ENCODE data around the gene MEIS1.

Gene MEIS1

DNA sequence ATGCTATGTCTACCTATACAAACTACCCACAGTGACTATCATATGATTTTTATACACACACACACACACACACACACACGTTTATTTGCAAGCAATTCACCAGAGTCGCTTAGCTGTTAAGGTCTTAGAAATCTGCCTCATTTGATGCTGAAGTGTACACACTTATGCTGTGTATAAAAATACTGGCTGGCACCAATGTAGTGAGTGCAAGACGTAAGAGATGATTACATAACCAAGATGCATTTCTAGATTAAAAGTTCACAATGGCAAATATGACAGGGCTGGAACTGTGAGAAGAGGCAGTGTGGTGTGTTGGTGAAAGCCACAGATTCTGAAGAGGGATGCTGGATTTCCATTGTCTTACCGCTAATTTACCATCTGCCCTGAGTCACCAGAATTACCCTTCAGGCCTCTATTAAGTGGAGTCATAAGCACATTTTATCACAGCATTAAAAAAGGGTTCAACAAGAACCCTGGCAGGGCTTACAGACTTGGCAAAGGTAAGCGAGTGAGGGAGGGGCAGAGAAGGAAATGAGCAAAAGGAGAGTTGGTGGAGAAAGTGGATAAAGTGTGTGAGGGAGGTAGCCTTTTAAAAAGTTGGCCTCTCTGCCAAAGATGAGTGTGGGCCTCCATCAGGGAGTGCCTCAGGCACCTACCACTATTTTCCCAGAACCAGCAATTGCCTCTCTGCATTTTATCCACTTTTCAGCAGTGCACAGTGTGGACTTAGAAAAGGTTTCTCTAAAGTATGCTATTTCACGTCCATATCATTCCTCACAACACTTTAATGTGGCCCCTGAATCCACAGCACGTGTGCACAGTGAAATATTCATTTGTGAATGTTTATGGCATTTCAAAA lies 21.5 kb downstream of the MEIS1 start:
- Mint-ChIP-seq H3K27me3 (no peaks in the 10 kb centered on the region), H3K27ac (ENCODE audit: low read depth) (no peak overlapping the region), H3K9me3 (peaks cover 7% of the 10 kb centered on the region), H3K4me3 (no peak overlapping the region), H3K36me3 (ENCODE audit: insufficient read depth) (no peaks in the 10 kb centered on the region), H3K4me1 (no peaks in the 10 kb centered on the region)
- DNase-seq (ENCODE audit: low spot score in 2 of 2) (no peak), ATAC-seq (replicated peaks; ENCODE audit: extremely low read depth, poor library complexity, severe bottlenecking) (no peak)

DNA sequence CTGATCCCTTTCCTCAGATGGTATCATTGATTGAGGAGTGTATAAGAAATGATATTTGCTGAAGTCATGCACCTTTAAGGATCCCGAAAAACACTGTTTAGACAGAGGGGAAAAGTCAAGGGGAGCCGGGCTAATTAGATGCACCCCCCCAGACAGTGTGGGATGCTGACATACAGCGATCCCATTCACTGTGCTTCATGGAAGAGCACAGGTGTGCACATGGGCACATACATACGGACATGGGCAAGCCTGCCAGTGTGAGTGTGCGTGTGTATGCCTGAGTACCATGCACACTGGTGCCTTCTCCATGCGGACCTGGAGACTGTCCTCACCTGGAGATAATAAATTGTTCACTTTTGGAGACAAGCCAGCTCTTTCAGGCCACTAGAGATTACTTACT lies 22.6 kb downstream of the MEIS1 start:
- peaks cover 7% of the 10 kb centered on the region for H3K9me3 Mint-ChIP-seq
- DNase-seq (ENCODE audit: low spot score in 2 of 2) (no peak), ATAC-seq (replicated peaks; ENCODE audit: extremely low read depth, poor library complexity, severe bottlenecking) (no peak)
- H3K4me3 Mint-ChIP-seq, result no peak overlapping the region
- no peaks in the 10 kb centered on the region for H3K27me3 Mint-ChIP-seq
- no peaks in the 10 kb centered on the region for H3K4me1 Mint-ChIP-seq
- no peak overlapping the region for H3K27ac Mint-ChIP-seq (ENCODE audit: low read depth)
- H3K36me3 Mint-ChIP-seq (ENCODE audit: insufficient read depth), result no peaks in the 10 kb centered on the region

- ATAC-seq (replicated peaks; ENCODE audit: extremely low read depth, poor library complexity, severe bottlenecking) (no peak), DNase-seq (ENCODE audit: low spot score in 2 of 2) (no peak)
- Mint-ChIP-seq H3K9me3 (peaks cover 7% of the 10 kb centered on the region), H3K27ac (ENCODE audit: low read depth) (no peak overlapping the region), H3K4me3 (no peak overlapping the region), H3K4me1 (no peaks in the 10 kb centered on the region), H3K27me3 (no peaks in the 10 kb centered on the region), H3K36me3 (ENCODE audit: insufficient read depth) (no peaks in the 10 kb centered on the region)
Observed at GRCh38 chr2:66460031-66460430, 25.1 kb downstream of the MEIS1 start.

DNA sequence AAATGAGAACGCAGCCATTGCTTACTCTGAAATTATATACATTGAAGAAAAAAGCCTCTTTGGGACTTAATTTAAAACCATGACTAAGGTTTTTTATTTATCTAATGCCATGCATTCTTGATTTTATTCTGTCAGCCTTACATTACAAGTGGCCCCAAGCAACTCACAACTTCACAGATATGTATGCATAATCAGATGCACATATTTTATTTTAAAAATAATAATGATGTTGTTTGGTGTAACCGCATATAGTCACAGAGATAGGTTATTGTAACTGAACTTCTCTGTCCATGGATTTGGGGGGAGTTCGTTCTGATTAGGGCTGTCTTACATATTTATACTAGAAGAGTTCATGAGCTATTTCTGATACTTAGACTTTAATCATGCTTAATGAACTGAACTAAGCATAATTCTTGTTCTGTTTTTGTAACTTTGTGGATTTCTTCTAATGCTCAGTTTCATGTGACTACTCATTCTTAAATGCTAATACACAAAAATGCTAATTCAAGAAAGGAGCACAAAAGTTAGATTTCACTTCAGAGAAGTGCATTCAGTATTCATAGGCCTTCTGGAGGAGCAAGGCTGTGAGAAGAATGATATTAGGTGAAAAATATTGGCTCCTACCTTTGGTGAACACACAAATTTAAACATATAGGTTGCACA lies 26.2 kb downstream of the MEIS1 start:
- H3K4me3 Mint-ChIP-seq, result no peak overlapping the region
- no peak for ATAC-seq (replicated peaks; ENCODE audit: extremely low read depth, poor library complexity, severe bottlenecking)
- no peaks in the 10 kb centered on the region for H3K36me3 Mint-ChIP-seq (ENCODE audit: insufficient read depth)
- H3K27ac Mint-ChIP-seq (ENCODE audit: low read depth), result no peak overlapping the region
- H3K9me3 Mint-ChIP-seq, result peaks cover 7% of the 10 kb centered on the region
- DNase-seq (ENCODE audit: low spot score in 2 of 2), result no peak
- no peaks in the 10 kb centered on the region for H3K4me1 Mint-ChIP-seq
- no peaks in the 10 kb centered on the region for H3K27me3 Mint-ChIP-seq

- Mint-ChIP-seq H3K36me3 (ENCODE audit: insufficient read depth) (no peaks in the 10 kb centered on the region), H3K4me1 (no peaks in the 10 kb centered on the region), H3K27me3 (no peaks in the 10 kb centered on the region), H3K9me3 (peaks cover 7% of the 10 kb centered on the region), H3K4me3 (no peak overlapping the region), H3K27ac (ENCODE audit: low read depth) (no peak overlapping the region)
- no peak for ATAC-seq (replicated peaks; ENCODE audit: extremely low read depth, poor library complexity, severe bottlenecking)
- DNase-seq (ENCODE audit: low spot score in 2 of 2), result no peak
Observed at GRCh38 chr2:66461664-66462500, 27.0 kb downstream of the MEIS1 start.

GRCh38 chr2:66462501-66462825 lies 27.5 kb downstream of the MEIS1 start:
- no peaks in the 10 kb centered on the region for H3K4me1 Mint-ChIP-seq
- H3K27me3 Mint-ChIP-seq, result no peaks in the 10 kb centered on the region
- H3K4me3 Mint-ChIP-seq, result no peak overlapping the region
- H3K36me3 Mint-ChIP-seq (ENCODE audit: insufficient read depth), result no peaks in the 10 kb centered on the region
- no peak overlapping the region for H3K27ac Mint-ChIP-seq (ENCODE audit: low read depth)
- ATAC-seq (replicated peaks; ENCODE audit: extremely low read depth, poor library complexity, severe bottlenecking), result no peak
- no peak for DNase-seq (ENCODE audit: low spot score in 2 of 2)
- peaks cover 7% of the 10 kb centered on the region for H3K9me3 Mint-ChIP-seq

- Mint-ChIP-seq H3K4me1 (no peaks in the 10 kb centered on the region), H3K36me3 (ENCODE audit: insufficient read depth) (no peaks in the 10 kb centered on the region), H3K27ac (ENCODE audit: low read depth) (no peak overlapping the region), H3K9me3 (peaks cover 7% of the 10 kb centered on the region), H3K27me3 (no peaks in the 10 kb centered on the region), H3K4me3 (no peak overlapping the region)
- no peak for ATAC-seq (replicated peaks; ENCODE audit: extremely low read depth, poor library complexity, severe bottlenecking)
- DNase-seq (ENCODE audit: low spot score in 2 of 2), result no peak
Observed at GRCh38 chr2:66463206-66463755, 28.4 kb downstream of the MEIS1 start.

GRCh38 chr2:66464930-66465637 lies 30.2 kb downstream of the MEIS1 start:
- Mint-ChIP-seq H3K4me3 (no peak overlapping the region), H3K4me1 (no peaks in the 10 kb centered on the region), H3K9me3 (no peaks in the 10 kb centered on the region), H3K36me3 (ENCODE audit: insufficient read depth) (no peaks in the 10 kb centered on the region), H3K27ac (ENCODE audit: low read depth) (no peak overlapping the region), H3K27me3 (no peaks in the 10 kb centered on the region)
- no peak for DNase-seq (ENCODE audit: low spot score in 2 of 2)
- no peak for ATAC-seq (replicated peaks; ENCODE audit: extremely low read depth, poor library complexity, severe bottlenecking)

GRCh38 chr2:66466433-66466832 lies 31.5 kb downstream of the MEIS1 start:
- H3K4me1 Mint-ChIP-seq, result no peaks in the 10 kb centered on the region

DNA sequence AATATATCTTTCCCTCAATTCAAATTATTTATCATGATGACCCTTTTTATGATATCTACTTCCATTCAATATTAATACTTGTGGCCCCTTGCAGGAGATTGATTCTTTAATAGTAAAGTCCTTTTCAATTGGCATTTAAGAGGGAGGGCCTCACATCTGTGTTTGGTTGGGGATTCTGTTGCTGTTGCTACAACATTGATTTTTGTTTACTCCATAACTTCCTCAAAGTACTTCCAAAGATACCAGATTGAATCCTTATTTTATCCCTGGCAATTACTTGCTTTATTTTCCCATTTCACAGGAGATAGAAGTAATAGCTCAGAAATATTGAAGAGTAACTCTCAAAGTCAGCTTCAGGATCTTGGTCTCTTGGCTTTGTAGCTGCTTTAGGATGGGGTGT lies 32.8 kb downstream of the MEIS1 start:
- no peak overlapping the region for H3K4me3 Mint-ChIP-seq
- no peaks in the 10 kb centered on the region for H3K4me1 Mint-ChIP-seq
- no peak overlapping the region for H3K27ac Mint-ChIP-seq (ENCODE audit: low read depth)
- DNase-seq (ENCODE audit: low spot score in 2 of 2) (no peak), ATAC-seq (replicated peaks; ENCODE audit: extremely low read depth, poor library complexity, severe bottlenecking) (no peak)
- no peaks in the 10 kb centered on the region for H3K27me3 Mint-ChIP-seq
- no peaks in the 10 kb centered on the region for H3K9me3 Mint-ChIP-seq
- no peaks in the 10 kb centered on the region for H3K36me3 Mint-ChIP-seq (ENCODE audit: insufficient read depth)

More at GRCh38 chr2:66466433-66466832, 31.5 kb downstream of the MEIS1 start:
- Mint-ChIP-seq H3K27ac (ENCODE audit: low read depth) (no peak overlapping the region), H3K27me3 (no peaks in the 10 kb centered on the region), H3K36me3 (ENCODE audit: insufficient read depth) (no peaks in the 10 kb centered on the region), H3K9me3 (no peaks in the 10 kb centered on the region), H3K4me3 (no peak overlapping the region)
- ATAC-seq (replicated peaks; ENCODE audit: extremely low read depth, poor library complexity, severe bottlenecking) (no peak), DNase-seq (ENCODE audit: low spot score in 2 of 2) (no peak)

DNA sequence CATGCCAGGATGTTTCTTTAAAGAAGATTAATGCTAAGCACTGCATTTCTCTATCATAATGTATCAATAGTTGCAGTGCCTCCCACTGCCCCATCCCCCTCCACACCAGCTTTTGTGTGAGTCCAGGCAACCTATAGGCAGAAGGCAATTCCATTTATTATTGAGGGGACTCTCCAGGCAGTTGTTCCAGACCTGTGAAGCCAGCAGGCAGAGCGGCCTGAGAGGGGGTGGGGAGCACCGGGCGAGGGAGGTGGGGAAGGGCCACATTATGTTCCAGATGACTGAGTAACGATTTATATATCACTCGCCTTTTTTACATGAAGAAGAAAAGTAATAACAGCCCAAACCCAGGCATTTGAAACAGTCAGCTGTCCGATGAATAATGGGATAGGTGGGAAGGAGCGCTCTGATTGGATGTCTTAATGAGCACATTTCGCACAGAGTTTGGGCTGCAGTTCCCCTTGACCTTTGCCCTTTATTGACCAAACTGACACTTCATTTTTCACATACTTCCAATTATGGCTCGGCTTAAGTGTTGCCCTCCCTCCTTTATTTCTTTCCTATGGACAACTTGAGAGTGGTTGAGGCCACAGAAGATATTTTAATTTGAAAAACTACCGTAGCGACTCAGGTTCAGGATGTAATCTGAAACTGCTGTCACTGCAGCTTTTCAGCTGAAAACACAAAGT lies 34.4 kb downstream of the MEIS1 start:
- no peak overlapping the region for H3K27ac Mint-ChIP-seq (ENCODE audit: low read depth)
- H3K9me3 Mint-ChIP-seq, result no peaks in the 10 kb centered on the region
- DNase-seq (ENCODE audit: low spot score in 2 of 2), result no peak
- H3K27me3 Mint-ChIP-seq, result no peaks in the 10 kb centered on the region
- no peak for ATAC-seq (replicated peaks; ENCODE audit: extremely low read depth, poor library complexity, severe bottlenecking)
- no peaks in the 10 kb centered on the region for H3K4me1 Mint-ChIP-seq
- no peak overlapping the region for H3K4me3 Mint-ChIP-seq
- H3K36me3 Mint-ChIP-seq (ENCODE audit: insufficient read depth), result no peaks in the 10 kb centered on the region

DNA sequence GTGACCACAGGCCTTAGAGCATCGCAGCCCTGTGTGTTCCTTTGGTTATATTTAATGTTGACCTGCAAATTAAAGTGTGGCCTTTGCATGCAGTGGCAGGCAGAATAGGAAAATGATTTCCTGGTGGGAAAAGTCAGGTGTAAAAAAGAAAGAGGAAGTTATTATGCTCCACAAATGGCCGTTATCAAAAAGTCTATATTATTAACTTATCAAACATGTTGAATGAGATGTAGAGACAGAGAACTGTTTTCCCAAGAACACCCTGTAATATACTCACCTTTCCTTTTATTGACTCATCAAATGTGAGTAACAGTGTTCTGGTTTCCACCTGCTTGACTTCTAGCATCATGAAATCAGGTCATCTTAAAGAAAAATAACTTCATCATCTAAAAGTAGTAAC lies 35.3 kb downstream of the MEIS1 start:
- ATAC-seq (replicated peaks; ENCODE audit: extremely low read depth, poor library complexity, severe bottlenecking), result no peak
- Mint-ChIP-seq H3K36me3 (ENCODE audit: insufficient read depth) (no peaks in the 10 kb centered on the region), H3K4me3 (no peak overlapping the region)

More for the DNA sequence above, 35.3 kb downstream of the MEIS1 start:
- Mint-ChIP-seq H3K27me3 (no peaks in the 10 kb centered on the region), H3K27ac (ENCODE audit: low read depth) (no peak overlapping the region), H3K4me1 (no peaks in the 10 kb centered on the region), H3K9me3 (no peaks in the 10 kb centered on the region)
- DNase-seq (ENCODE audit: low spot score in 2 of 2), result no peak
